ENCODE measurements around the gene ATP13A4.
A peak's percentile ranks its signal among the peaks of the same experiment; 100 is the strongest.

ATP13A4 gene, protein sequence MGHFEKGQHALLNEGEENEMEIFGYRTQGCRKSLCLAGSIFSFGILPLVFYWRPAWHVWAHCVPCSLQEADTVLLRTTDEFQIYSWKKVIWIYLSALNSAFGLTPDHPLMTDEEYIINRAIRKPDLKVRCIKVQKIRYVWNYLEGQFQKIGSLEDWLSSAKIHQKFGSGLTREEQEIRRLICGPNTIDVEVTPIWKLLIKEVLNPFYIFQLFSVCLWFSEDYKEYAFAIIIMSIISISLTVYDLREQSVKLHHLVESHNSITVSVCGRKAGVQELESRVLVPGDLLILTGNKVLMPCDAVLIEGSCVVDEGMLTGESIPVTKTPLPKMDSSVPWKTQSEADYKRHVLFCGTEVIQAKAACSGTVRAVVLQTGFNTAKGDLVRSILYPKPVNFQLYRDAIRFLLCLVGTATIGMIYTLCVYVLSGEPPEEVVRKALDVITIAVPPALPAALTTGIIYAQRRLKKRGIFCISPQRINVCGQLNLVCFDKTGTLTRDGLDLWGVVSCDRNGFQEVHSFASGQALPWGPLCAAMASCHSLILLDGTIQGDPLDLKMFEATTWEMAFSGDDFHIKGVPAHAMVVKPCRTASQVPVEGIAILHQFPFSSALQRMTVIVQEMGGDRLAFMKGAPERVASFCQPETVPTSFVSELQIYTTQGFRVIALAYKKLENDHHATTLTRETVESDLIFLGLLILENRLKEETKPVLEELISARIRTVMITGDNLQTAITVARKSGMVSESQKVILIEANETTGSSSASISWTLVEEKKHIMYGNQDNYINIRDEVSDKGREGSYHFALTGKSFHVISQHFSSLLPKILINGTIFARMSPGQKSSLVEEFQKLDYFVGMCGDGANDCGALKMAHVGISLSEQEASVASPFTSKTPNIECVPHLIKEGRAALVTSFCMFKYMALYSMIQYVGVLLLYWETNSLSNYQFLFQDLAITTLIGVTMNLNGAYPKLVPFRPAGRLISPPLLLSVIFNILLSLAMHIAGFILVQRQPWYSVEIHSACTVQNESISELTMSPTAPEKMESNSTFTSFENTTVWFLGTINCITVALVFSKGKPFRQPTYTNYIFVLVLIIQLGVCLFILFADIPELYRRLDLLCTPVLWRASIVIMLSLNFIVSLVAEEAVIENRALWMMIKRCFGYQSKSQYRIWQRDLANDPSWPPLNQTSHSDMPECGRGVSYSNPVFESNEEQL

DNA sequence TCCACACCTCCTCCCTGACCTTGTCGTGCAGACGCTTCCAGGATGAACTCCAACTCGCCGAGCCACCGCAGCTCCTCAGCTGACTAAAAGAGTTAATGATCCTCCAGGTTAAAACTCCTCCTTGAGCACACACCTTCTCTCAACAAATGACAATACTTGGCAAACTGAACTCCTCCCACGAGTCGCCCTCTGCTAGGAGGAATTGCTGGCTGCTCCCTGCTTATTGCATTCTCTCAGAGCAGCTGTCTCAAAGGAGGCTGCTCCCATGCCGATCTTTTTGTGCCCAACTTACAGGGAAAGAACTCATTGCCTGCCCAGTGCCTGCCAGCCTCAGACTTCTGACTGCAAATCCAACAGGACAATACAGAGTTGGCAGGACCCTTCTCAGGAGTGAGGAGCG is at the start of gene ATP13A4:
TSS of gene ATP13A4 (minus strand) at position 85 of the 400 bp plus-strand sequence. CDS start 96 bp downstream, outside the sequence.
- DNase-seq = peak in 33 of 58 donors; percentile 7 to 64 (median 22)

- no peak for DNase-seq
Observed at GRCh38 chr3:193599393-193599792, 44.7 kb upstream of the ATP13A4 start.

DNA sequence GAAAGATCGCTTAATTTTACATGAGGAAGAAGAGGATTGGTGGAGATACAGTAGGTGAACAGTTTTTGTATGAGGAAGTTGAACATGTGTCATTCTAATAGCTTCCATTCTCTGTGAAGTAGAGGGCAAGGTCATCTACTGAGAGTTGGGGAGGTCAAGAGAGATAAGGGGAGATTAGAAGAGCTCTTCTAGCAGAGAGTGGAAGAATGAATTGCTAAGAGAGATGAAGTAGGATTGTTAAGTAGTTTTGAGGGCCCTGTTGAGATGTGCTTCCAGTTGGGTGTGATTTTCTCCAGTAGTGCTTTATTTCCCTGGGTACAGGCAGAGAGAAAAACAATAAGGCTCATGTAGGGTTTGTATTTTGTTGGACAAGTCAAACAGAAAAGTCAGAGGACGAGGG is 43.5 kb upstream of the ATP13A4 start:
- DNase-seq = no peak

- DNase-seq = no peak
Observed at GRCh38 chr3:193595939-193596487, 41.3 kb upstream of the ATP13A4 start.

- DNase-seq = no peak
Observed at GRCh38 chr3:193594946-193595689, 40.4 kb upstream of the ATP13A4 start.

GRCh38 chr3:193593668-193594030 is 39.0 kb upstream of the ATP13A4 start:
- peak in 3 of 58 donors; percentile 0 to 45 (median 28) for DNase-seq

- DNase-seq = peak; percentile 82 to 98 (median 94)
Observed at GRCh38 chr3:193592841-193593667, 38.4 kb upstream of the ATP13A4 start, which contains the start of gene OPA1. Gene OPA1 (plus strand): TSS chr3:193593208. CDS start chr3:193593378, 170 bp downstream.

- DNase-seq = no peak
Observed at GRCh38 chr3:193590088-193590856, 35.6 kb upstream of the ATP13A4 start.

GRCh38 chr3:193589616-193590015 is 34.9 kb upstream of the ATP13A4 start:
- DNase-seq = no peak

GRCh38 chr3:193589129-193589528 is 34.4 kb upstream of the ATP13A4 start:
- no peak for DNase-seq

DNA sequence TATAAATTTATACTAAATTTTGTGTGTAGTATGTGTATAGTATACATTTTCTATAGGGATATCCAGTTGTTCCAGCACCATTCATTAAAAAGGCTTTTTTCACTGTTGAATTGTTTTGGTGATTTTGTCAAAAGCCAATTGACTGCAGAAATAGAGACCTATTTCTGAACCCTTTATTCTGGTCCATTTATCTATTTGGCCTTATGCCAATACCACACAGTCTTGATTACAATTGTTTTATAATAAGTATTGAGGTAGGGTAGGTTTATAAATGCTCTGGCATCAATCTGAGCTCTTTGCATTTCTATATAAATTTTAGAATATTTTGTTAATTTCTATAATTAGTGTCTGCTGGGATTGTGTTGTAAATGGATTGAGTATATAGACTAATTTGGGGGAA is 31.8 kb upstream of the ATP13A4 start:
- DNase-seq = no peak

GRCh38 chr3:193585530-193585929 is 30.8 kb upstream of the ATP13A4 start:
- DNase-seq = no peak

GRCh38 chr3:193574488-193575070 is 19.9 kb upstream of the ATP13A4 start:
- no peak for DNase-seq

DNA sequence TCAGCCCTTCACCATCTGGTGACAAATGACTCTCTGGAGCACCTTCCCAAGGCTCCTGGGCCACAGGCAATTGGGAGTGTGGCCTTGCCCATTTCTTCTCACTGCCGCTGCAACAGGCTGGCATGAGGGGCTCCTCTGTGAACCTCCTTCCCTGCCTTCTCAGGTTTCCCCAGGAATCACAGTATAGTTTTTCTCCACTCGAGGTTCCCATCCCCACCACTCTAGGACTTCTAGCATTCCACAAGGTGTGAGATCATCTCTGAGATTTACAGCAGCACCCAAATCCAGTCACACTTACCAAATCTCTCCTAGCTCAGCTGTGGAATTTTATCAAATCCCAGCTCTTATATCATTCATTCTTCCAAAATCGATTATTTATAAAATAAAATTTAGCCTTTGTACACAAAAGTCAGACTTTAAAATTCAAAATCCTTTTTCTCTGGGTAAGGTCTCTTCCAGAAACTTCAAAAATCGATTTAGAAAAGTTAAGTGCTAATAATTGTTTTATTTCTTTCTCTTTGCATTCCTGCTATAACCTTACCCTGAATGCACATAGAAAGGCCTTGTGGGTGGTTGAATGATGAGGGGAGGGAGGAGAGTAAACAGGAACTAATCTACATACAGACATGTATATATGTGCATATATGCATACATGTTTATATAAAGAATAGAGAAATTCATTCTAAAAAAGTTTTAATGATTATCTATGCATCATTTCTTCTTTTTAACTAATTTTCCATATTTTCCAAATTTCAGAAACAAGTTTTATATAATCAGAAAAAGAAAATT is 18.9 kb upstream of the ATP13A4 start:
- no peak for DNase-seq

DNA sequence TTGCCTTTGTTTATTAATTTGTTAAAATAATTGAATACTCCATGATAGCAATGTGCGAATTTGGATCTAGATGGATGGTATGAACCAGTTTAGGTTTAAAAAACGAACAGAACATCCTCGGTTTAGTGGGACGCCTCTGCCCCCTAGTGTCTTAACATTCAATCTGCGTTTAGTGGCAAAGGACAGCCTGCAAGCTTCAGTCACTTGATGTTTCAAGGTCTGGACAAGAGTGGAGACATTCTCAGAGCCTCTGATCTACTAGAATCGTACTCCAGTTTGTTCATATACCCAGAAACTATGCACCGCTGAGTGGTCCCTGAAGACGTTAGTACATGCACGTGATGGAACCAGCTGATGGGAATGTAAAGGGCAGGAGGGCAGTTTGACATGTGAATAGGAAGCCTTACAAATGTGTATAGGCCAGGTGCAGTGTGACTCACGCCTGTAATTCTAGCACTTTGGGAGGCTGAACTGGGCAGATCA is 17.8 kb upstream of the ATP13A4 start:
- peak in 49 of 58 donors; percentile 5 to 87 (median 45) for DNase-seq

- no peak for DNase-seq
Observed at GRCh38 chr3:193569119-193569518, 14.4 kb upstream of the ATP13A4 start.

- DNase-seq = peak in 9 of 58 donors; percentile 1 to 27 (median 9)
Observed at GRCh38 chr3:193564012-193564411, 9.3 kb upstream of the ATP13A4 start.

Measured in anterior cingulate cortex (tissue), 58 donors.